Subcutaneous adipose tissue (tissue), 4 donors: ENCODE data around the gene ADAMTS17. TPM values are rescaled to one million over a fixed set of nuclear protein-coding genes. Genes with fewer than 3 reads are reported as not detected.

Experiments used
- total RNA-seq, 4 donors: library from RNA; depleted of rRNA; stranded (reverse); fragments of >200 nt; gene quantifications; one replicate each; pipeline ENCODE4 v1.1.0, GENCODE V29; 2016
- TF ChIP-seq, protein P1 (sequence below): fragments of 450-650 bp; IDR thresholded peaks from one replicate; pipeline ENCODE4 v1.5.1; 2016; ENCODE audit warnings: low read depth, mild to moderate bottlenecking, control low read depth, antibody characterized with exemption, moderate library complexity

ADAMTS17 gene
- total RNA-seq, 4 donors from 2014 or later: 0.49 to 5.3 (median 2.5) TPM

DNA sequence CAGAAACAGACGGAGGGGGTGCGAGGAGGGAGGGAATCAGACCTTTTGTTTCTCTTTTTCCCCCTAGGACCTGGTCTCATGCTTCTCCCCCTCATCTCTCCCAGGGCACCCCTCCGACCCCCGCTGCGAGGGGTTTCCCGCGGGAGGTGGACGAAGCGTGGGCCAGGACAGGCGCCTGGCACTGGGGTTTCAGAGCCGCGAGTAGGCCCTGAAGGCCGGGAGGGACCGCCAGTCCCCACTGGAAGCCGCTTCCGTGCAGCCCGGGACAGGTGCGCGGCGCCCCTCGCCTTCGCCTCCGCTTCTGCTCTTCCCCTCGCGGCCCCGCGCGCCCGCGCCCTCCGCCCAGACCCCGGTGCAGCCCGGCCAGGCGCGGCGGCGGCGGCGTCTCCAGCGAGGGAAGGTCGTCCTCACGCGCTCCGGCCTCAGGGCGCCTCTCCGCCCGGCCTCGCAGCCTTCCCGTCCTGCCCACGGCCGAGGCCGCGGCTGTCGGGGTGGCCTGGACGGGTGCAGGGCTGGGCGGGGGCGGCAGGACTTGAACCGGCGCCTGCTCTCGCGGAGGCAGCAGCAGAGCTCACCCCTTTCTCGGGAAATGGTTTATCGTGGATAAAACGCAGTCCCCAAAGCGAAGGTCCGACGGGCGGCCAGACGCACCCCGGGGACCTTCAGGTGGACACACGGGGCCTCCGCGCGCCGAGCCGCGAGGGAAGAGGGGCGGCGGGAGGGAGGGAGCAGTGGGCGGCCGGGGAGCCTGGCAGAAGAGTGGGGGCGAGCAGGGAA, 31.5 kb upstream of the ADAMTS17 start:
- TF ChIP-seq, protein P1, sequence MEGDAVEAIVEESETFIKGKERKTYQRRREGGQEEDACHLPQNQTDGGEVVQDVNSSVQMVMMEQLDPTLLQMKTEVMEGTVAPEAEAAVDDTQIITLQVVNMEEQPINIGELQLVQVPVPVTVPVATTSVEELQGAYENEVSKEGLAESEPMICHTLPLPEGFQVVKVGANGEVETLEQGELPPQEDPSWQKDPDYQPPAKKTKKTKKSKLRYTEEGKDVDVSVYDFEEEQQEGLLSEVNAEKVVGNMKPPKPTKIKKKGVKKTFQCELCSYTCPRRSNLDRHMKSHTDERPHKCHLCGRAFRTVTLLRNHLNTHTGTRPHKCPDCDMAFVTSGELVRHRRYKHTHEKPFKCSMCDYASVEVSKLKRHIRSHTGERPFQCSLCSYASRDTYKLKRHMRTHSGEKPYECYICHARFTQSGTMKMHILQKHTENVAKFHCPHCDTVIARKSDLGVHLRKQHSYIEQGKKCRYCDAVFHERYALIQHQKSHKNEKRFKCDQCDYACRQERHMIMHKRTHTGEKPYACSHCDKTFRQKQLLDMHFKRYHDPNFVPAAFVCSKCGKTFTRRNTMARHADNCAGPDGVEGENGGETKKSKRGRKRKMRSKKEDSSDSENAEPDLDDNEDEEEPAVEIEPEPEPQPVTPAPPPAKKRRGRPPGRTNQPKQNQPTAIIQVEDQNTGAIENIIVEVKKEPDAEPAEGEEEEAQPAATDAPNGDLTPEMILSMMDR: no peak

DNA sequence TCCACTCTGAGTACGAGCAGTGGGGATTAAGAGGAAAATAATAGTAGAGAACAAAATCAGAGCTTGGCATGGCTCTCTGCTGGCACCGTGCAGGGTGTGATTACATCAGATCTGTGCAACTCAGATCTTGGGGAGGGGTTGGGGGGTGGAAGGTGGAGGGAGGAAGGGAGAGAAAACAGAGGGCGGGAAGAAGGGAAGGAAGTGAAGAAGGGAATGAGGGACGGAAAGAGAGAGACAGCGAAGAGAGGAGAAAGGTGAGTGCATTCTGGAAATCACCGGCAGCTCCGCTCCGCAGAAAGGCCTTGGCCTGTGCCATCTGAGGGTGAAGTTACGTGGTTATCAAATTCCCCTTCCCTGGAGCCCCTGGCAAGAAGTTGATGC, 31.0 kb upstream of the ADAMTS17 start:
- TF ChIP-seq, protein P1: no peak

DNA sequence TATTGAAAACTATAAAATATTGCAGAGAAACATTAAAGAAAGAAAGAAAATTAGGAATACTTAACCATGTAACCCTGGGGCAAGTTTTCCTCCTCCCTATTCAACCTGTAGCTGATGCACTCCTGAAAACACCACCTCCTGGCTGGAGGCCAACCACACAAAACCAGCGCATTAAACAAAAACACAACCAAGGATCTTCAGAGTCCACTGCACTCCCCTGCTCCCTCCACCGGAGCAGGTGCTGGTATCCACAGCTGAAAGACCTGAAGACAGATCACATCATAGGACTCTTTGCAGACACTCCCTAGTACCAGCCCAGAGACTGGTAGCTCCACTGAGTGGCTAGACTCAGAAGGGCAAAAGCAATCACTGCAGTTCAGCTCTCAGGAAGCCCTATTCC, 13.6 kb upstream of the ADAMTS17 start:
- TF ChIP-seq, protein P1: no peak

DNA sequence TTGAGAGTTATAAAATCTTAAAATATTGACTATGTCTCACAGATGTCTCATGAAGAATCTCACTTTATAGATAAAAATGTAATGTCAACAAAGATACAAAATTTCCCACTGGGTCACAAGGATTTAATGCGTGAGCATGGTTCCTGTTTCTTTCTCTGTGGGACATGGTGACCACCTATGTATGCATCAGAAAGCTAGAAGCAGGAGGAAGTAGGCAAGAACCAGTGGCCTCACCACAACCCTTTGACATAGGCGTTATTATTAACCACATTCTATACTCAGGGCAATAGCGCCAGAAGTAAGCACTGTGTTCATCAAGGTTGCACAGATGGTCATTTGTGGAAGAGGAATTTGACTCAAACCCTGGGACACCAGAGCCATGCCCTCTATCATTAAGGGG, 11.7 kb upstream of the ADAMTS17 start:
- TF ChIP-seq, protein P1: no peak

DNA sequence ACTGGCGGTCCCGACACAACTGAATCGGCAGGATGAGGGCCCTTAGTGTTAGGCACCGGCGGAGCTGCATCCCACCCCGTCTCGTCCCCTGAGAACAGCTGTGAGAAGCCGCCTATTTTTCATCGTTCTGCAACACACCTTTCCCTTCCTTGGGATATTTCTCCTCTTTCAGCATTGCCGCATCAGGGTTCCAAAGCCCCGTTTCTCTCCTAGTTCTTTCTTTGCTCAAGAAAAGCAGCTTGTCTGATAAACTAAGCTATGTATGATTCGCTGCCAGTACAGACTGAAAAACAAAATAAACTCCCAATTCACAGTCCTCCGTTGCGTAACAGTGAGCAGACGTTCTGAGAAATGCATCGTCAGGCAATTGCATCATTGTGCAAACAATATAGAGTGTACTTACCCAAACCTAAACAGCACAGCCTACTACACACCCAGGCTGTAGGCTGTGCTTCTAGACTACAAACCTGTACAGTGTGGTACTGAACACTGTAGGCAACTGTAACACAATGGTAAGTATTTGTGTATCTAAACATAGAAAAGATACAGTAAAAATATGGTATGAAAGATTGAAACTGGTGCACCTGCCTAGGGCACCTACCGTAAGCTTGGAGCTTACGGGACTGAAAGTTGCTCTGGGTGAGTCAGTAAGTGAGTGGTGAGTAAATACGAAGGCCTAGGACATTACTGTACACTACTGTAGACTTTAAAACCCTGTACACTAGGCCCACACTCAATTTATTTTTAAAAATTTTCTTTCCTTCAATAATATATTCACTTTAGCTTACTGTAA, 8.9 kb upstream of the ADAMTS17 start:
- TF ChIP-seq, protein P1: no peak

DNA sequence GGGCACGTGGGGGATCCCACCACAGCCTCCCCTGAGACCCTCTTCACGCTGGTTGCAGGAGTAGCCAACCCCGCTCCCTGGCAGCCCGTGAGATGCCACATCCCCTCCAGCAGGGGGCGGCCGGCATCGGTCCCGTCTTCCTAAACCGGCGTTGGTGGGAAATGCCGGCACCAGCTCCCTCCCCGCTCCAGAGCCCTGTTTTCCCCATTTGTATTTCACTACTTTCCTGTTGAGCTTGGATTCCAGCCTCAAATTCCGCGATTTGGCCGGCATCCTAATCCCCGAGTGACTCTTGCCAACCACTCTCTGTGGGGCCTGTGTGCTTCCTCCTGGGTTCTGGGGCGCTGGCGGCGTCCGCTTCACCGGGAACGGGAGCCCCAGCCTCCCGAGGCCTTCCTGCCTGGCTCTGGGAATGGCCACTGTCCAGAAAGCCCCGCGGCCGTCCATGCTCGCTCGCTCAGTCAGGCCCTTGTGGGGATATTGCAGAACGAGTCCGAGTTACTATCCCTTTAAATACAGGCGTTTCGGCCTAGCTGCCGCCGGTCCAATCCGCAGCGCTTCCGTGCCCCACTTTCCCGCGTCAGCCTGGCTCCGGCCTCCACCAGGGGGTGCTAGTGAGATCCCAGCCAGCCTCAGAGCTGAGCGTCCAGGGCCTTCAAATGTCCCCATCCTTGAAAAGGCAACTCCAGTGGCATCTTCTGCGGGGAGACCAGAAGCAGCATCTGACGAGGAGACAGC, 8.1 kb upstream of the ADAMTS17 start:
- TF ChIP-seq, protein P1: no peak

DNA sequence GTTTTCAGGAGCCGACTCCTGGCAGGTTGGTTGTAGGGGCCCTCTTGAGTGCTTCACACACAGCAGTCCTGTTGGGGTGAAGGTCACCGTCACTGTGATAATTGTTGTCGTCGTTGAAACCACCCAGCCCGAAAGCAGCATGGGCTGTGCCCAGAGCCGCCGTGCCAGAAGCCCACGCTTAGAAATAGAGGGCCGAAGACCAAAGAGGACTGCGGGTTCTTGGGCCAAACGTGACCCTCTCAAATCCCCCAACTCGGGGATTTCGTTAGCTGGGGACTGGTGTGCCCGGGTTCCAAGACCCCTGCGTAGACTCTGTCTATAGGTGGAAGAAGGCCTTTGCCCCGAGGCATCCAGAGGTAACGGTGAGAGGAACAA, 7.5 kb upstream of the ADAMTS17 start:
- TF ChIP-seq, protein P1: no peak
